Measurements from ENCODE around the gene AOC2.

The AOC2 gene

DNA sequence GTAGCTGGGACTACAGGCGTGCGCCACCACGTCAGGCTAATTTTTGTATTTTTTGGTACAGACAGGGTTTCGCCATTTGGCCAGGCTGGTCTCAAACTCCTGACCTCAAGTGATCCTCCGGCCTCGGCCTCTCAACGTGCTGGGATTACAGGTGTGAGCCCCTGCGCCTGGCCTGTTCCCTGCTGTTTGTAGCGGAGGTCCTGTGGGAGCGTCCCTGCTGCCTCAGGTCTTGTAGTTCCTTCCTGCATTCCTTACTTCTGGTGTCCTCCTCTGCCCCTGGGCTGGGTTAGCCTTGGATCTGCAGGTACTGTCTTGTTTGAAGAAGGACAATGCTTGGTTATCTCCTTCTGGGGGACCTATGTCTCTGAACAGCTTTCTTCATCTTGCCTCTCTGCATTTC is 32.7 kb downstream of the AOC2 start:
- H3K27ac ChIP-seq = no peak overlapping the region
- no peak overlapping the region for H3K4me3 ChIP-seq (ENCODE audit: low read depth, low read length)
- no peaks in the 10 kb centered on the region for H3K27me3 ChIP-seq (ENCODE audit: control insufficient read depth, insufficient read depth, low read length)
- no peak overlapping the region for H2AFZ ChIP-seq
- no peaks in the 10 kb centered on the region for H3K9me3 ChIP-seq (ENCODE audit: control insufficient read depth, low read length)
- no peaks in the 10 kb centered on the region for H3K79me2 ChIP-seq
- no peak overlapping the region for H3K4me2 ChIP-seq (ENCODE audit: low read length)
- no peak overlapping the region for H3K9ac ChIP-seq
- H3K36me3 ChIP-seq (ENCODE audit: control insufficient read depth, insufficient read depth, low read length) = no peaks in the 10 kb centered on the region
- no peaks in the 10 kb centered on the region for H3K4me1 ChIP-seq
- TF ChIP-seq CTCF (IDR thresholded peaks at IDR 0.05) = no peak

DNA sequence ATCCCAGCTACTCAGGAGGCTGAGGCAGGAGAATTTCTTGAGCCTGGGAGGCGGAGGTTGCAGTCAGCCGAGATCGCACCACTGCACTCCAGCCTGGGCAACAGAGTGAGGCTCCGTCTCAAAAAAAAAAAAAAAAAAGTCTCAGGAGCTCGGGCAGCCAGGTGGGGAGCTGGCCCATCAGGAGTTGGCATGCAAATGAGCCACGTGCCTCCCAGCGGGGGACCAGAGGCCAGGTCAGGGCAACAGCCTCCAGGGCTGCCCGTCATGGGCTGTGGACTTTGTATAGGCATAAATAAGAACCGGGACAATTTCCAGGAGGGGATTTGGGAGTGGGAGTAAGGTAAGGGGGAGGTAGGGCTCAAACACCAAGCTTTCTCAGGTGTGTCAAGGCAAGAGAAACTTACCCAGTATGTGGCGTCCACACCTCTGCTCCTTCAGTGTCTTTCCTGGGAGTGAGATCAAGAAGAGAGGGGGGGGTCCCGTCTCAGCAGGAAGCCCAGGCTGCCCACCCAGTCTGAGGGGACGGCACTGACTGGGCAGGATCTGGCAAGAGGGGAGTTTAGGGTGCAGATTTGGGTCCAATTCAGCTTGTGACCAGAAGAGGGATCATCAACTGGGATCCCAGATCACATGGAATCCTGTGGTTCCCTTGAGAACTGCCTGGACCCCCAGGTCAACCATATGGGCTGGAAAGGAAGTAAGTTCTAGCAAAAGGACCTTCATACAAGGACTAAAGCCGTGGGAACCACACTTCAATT is 33.9 kb downstream of the AOC2 start:
- Histone ChIP-seq H3K36me3 (ENCODE audit: control insufficient read depth, insufficient read depth, low read length) (no peaks in the 10 kb centered on the region), H3K27ac (no peak overlapping the region), H3K4me2 (ENCODE audit: low read length) (no peak overlapping the region), H2AFZ (no peak overlapping the region), H3K79me2 (no peaks in the 10 kb centered on the region), H3K4me1 (no peaks in the 10 kb centered on the region), H3K27me3 (ENCODE audit: control insufficient read depth, insufficient read depth, low read length) (no peaks in the 10 kb centered on the region), H3K4me3 (ENCODE audit: low read depth, low read length) (no peak overlapping the region), H3K9me3 (ENCODE audit: control insufficient read depth, low read length) (no peaks in the 10 kb centered on the region), H3K9ac (no peak overlapping the region)
- no peak for TF ChIP-seq CTCF (IDR thresholded peaks at IDR 0.05)

- Histone ChIP-seq H3K4me3 (ENCODE audit: low read depth, low read length) (no peak overlapping the region), H3K9me3 (ENCODE audit: control insufficient read depth, low read length) (no peaks in the 10 kb centered on the region), H3K9ac (no peak overlapping the region), H3K27me3 (ENCODE audit: control insufficient read depth, insufficient read depth, low read length) (no peaks in the 10 kb centered on the region), H3K36me3 (ENCODE audit: control insufficient read depth, insufficient read depth, low read length) (no peaks in the 10 kb centered on the region), H3K27ac (no peak overlapping the region), H3K4me2 (ENCODE audit: low read length) (no peak overlapping the region), H2AFZ (no peak overlapping the region), H3K79me2 (no peaks in the 10 kb centered on the region), H3K4me1 (no peaks in the 10 kb centered on the region)
- TF ChIP-seq CTCF (IDR thresholded peaks at IDR 0.05) = no peak
These were observed 34.7 kb downstream of the AOC2 start for GRCh38 chr17:42878924-42879595.

GRCh38 chr17:42879596-42879985 is 35.2 kb downstream of the AOC2 start:
- no peaks in the 10 kb centered on the region for H3K4me1 ChIP-seq
- no peaks in the 10 kb centered on the region for H3K27me3 ChIP-seq (ENCODE audit: control insufficient read depth, insufficient read depth, low read length)
- H3K9ac ChIP-seq = no peak overlapping the region
- H2AFZ ChIP-seq = no peak overlapping the region
- TF ChIP-seq CTCF (IDR thresholded peaks at IDR 0.05) = no peak
- no peaks in the 10 kb centered on the region for H3K9me3 ChIP-seq (ENCODE audit: control insufficient read depth, low read length)
- no peaks in the 10 kb centered on the region for H3K36me3 ChIP-seq (ENCODE audit: control insufficient read depth, insufficient read depth, low read length)
- no peaks in the 10 kb centered on the region for H3K79me2 ChIP-seq
- no peak overlapping the region for H3K4me2 ChIP-seq (ENCODE audit: low read length)
- no peak overlapping the region for H3K27ac ChIP-seq
- no peak overlapping the region for H3K4me3 ChIP-seq (ENCODE audit: low read depth, low read length)

All from parathyroid adenoma (tissue), 2 donors.